NK-92 (cell line): Measurements from ENCODE around the gene ZMYND10.

Experiments
- DNase-seq: peaks from one replicate; lab custom pipeline; 2025; ENCODE audit not compliant: unreplicated experiment; lab: John Stamatoyannopoulos, UW

The ZMYND10 gene

GRCh38 chr3:50327129-50327528, 18.4 kb downstream of the ZMYND10 start:
- no peak for DNase-seq

- DNase-seq, result no peak
These were observed 19.4 kb downstream of the ZMYND10 start for GRCh38 chr3:50326182-50326541.

- no peak for DNase-seq
These were observed 19.9 kb downstream of the ZMYND10 start for GRCh38 chr3:50325497-50326181.

- no peak for DNase-seq
These were observed 20.4 kb downstream of the ZMYND10 start for GRCh38 chr3:50325113-50325480.

DNA sequence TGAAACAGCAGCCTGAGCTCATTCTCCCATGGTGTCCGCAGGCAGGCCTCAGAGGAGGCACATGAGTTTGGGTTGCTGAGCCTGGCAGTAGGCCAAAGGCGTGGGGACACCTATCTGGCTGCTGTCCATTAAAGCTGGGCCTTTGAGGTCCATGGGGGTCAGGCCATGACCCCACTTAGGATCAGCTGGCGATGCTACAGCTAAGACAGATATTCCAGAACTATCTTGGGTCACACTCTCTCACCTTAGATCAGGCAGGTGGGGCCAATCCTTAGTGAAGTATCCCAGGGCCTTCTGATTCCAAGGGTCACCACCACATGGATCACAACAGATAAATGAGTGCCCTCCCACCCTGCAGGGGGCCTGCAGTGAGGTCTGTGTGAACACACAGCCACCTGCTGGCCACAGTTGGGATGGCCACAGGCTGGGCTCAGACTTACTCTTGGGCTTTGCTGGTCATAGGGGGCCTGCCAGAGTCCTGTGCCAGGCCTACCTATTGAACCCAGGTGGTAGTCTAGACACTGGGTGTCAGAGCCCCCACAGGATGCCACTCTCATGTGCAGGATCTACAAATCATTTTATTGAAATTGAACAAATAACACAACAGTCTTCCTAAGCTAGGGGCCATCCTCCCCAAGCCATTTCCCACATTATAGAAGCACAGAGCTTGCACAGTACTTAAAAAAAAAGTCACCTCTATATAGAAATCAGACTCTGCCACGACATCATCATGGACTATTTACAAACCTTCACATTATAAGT, 21.0 kb downstream of the ZMYND10 start:
- no peak for DNase-seq

DNA sequence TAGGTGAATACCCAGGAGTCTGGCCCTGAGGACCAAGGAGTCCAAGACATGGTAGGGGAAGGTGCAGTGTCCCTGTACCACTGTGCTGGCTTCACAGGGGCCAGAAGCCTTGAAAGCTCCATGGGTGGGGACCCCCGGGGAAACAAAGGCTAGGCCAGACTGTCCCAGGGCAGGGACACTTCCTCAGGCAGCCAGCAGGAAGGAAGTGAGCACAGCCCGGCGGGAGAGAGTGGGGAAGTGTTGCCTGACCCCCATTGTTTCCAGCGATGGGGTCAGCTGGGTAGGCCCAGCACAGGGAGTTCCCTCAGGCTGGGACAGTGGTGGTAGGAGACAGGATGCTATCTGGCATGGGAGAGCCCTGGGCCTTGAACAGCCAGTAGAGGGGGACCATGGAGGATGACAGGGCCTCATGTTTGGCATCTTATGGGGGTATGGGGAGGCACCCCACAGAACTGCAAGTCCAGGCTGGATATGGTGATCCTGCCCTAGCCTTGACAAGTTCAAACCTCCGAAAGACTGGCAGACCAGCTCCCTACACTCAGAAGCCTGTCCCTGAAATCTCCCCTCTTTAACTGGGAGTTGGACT, 21.8 kb downstream of the ZMYND10 start:
- no peak for DNase-seq

- DNase-seq, result no peak
These were observed 22.4 kb downstream of the ZMYND10 start for GRCh38 chr3:50323092-50323600.

GRCh38 chr3:50322386-50323091, 23.0 kb downstream of the ZMYND10 start, which contains the start of gene HYAL2:
HYAL2 (minus strand) TSS chr3:50322745; CDS start chr3:50320489, 2,256 bp downstream.
- DNase-seq, result no peak

DNA sequence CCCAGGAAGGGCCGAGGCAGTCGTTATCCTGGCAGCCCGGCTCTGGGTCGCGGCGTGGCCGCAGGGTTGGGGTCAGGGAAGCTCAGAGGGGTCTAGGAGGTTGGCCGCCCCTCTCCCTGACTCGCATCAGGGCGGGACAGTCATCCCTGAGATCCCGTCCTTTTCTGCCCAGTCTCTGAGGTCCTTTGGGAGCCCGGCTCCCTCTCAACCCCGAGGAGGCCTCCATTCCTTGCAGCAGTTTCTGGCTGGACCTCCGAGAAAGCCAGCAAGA, 23.5 kb downstream of the ZMYND10 start:
- DNase-seq, result no peak

GRCh38 chr3:50321336-50322114, 24.0 kb downstream of the ZMYND10 start:
- DNase-seq, result no peak

DNA sequence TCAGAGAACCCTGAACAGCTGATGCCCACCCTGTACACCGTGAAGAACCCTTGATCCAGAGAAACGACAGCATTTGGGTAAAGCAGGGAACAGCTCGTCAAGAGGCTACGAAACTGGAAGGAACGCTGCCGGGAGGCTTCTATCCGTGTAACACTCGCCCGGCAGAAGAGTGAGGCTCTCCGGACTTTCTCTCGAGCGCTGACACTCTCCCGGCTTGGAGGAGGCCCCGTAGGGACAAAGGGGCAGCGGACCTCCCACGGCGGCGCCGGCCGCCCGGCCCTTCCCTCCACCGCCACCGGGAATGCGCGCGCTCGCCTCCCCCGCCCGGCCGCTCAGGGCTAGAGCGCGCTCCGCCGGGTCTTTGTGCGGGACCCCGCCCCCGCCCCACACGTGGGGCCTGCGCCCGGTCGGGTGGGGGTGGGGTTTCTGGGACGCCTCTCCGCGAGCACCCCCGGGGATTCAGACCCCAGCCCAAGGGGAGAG, 24.6 kb downstream of the ZMYND10 start:
- no peak for DNase-seq

GRCh38 chr3:50319894-50320625, 25.5 kb downstream of the ZMYND10 start:
- no peak for DNase-seq

DNA sequence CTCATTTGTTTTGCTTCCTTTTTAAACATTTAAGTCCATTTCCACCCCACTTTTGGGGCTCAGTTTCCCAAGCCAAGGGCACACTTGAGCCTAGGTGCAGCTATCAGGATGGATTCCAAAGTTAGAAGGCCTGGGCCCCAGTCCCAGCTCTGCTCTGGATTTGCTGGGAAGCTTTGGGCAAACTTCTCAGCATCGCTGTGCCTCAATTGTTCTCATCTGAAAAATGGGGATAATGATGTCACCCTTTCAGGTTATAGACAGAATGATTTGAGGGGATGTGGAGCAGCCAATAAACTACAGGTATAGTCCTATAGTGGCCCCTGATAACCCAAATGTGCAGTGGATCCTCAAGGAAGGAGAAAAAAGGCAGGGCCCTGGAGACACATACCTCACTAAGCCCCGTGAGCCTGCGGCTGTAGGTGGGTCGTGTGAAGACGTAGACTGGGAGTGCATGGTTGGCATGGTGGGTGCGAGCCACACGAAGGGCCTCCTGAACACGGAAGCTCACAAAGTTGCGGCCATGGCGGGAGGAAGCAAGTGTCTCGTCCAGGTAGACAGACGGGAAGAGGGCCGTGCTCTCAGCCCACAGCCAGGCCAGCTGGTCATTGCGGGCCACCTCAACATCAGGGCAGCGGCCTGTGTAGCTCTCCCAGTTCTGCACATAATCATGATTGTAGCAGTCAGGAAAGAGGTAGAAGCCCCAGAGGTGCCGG, 26.2 kb downstream of the ZMYND10 start:
- DNase-seq, result no peak

DNA sequence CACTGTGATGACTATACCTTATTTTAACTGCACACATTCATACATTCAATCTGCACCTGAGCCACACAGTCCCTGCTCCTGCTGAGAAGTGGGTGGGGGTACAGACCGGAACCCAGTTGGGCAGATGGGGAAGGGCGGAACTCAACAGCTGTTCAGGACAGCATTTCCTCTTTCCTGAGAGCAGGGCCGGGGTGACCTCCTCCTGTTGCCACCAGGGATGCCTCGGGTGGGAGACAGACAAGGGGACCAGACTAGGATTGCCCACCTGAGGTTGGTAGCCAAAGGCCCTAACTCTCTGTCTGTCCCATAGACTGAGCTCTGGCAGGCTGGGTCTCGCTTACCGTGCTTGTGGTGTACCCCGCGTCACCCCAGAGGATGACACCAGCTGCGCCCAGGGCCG, 26.9 kb downstream of the ZMYND10 start:
- DNase-seq, result no peak

GRCh38 chr3:50318163-50318562, 27.4 kb downstream of the ZMYND10 start:
- DNase-seq, result no peak

- DNase-seq, result no peak
These were observed 28.2 kb downstream of the ZMYND10 start for GRCh38 chr3:50317300-50317699.

GRCh38 chr3:50316657-50317242, 28.8 kb downstream of the ZMYND10 start:
- DNase-seq, result no peak

GRCh38 chr3:50314816-50315215, 30.7 kb downstream of the ZMYND10 start:
- DNase-seq, result no peak

- no peak for DNase-seq
These were observed 31.2 kb downstream of the ZMYND10 start for GRCh38 chr3:50314342-50314741.
